HCT116 (cell line): ENCODE measurements around the gene WLS.
A peak's percentile ranks its signal among the peaks of the same experiment; 100 is the strongest.

ENCODE experiments used
- EZH2 ChIP-seq: fragments of 200-600 bp; sonication (generic); IDR thresholded peaks from 2 replicates; pipeline ENCODE4 v1.6.1; 2017; ENCODE audit warnings: antibody characterized with exemption, mixed run types
- EZH2phosphoT487 ChIP-seq: fragments of 200-600 bp; IDR thresholded peaks from 2 replicates; pipeline ENCODE4 v1.6.1; 2018; ENCODE audit warnings: antibody characterized with exemption, borderline replicate concordance
- POLR2A ChIP-seq: IDR thresholded peaks from 2 replicates; pipeline ENCODE4 v1.7.0; 2011; ENCODE audit warnings: borderline replicate concordance; ENCODE audit not compliant: insufficient read depth, insufficient read length; ENCODE audit errors: extremely low read depth
- ZFX ChIP-seq: fragments of 450-650 bp; IDR thresholded peaks from 2 replicates; pipeline ENCODE4 v1.6.1; 2017
- TF ChIP-seq, protein P1 (sequence below): IDR thresholded peaks from 2 replicates; pipeline ENCODE4 v1.6.1; 2012
- TF ChIP-seq, protein P2 (sequence below), 3 experiments: fragments of 200-600 bp in 1 of 3; sonication (generic) in 1 of 3; IDR thresholded peaks in 2 of 3; conservative IDR thresholded peaks in 1 of 3; 2 replicates each; pipeline ENCODE4 v1.5.1; 2012 to 2017; ENCODE audit warnings: low read depth in 2 of 3, low read length in 2 of 3, antibody characterized with exemption in 1 of 3, borderline replicate concordance in 1 of 3, control low read depth in 1 of 3, mild to moderate bottlenecking in 1 of 3, mixed read lengths in 1 of 3, mixed run types in 1 of 3, moderate library complexity in 1 of 3; ENCODE audit not compliant: insufficient read depth in 1 of 3

DNA sequence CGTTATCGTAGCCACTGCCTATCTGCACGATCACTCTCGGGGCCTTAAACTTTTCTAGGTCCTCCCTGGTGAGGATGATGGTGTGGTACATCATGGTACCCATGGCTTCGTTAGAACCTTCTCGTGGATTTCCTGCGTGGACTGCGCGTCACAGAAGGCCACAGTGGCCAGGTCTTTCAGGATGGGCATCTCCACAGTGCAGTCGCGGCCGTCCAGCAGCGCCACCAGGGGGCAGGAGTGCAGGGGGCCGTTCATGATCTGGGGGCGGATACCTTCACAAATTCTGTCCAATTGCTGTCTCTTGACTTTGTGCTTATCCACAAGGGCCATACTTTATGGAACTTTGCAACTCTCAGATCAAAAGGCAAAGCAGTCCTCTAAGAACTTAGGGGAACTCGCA is 69.6 kb downstream of the WLS start:
- TF ChIP-seq EZH2phosphoT487 = no peak
- no peak for TF ChIP-seq EZH2
- TF ChIP-seq, protein P1, sequence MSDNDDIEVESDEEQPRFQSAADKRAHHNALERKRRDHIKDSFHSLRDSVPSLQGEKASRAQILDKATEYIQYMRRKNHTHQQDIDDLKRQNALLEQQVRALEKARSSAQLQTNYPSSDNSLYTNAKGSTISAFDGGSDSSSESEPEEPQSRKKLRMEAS = no peak
- no peak for TF ChIP-seq ZFX
- TF ChIP-seq, protein P2, sequence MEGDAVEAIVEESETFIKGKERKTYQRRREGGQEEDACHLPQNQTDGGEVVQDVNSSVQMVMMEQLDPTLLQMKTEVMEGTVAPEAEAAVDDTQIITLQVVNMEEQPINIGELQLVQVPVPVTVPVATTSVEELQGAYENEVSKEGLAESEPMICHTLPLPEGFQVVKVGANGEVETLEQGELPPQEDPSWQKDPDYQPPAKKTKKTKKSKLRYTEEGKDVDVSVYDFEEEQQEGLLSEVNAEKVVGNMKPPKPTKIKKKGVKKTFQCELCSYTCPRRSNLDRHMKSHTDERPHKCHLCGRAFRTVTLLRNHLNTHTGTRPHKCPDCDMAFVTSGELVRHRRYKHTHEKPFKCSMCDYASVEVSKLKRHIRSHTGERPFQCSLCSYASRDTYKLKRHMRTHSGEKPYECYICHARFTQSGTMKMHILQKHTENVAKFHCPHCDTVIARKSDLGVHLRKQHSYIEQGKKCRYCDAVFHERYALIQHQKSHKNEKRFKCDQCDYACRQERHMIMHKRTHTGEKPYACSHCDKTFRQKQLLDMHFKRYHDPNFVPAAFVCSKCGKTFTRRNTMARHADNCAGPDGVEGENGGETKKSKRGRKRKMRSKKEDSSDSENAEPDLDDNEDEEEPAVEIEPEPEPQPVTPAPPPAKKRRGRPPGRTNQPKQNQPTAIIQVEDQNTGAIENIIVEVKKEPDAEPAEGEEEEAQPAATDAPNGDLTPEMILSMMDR (IDR thresholded peaks at IDR 0.05 in 2 of 3, conservative IDR thresholded peaks at IDR 0.05 in 1 of 3; ENCODE audit: borderline replicate concordance in 1 of 3, insufficient read depth in 1 of 3, low read depth in 2 of 3, low read length in 2 of 3) = peak; percentile 11 to 63 (median 60); a peak in 4 of 6 replicates
- TF ChIP-seq POLR2A = no peak
